Measurements from ENCODE around the gene PIP5K1B. TPM values are rescaled to one million over a fixed set of nuclear protein-coding genes. Genes with fewer than 3 reads are reported as not detected.

PIP5K1B gene
- total and polyA plus RNA-seq, 2 of the 13 experiments (the other 11 are each of a cell fraction or from before 2014, with no cell fraction given), result 15.8 to 17.5 TPM

DNA sequence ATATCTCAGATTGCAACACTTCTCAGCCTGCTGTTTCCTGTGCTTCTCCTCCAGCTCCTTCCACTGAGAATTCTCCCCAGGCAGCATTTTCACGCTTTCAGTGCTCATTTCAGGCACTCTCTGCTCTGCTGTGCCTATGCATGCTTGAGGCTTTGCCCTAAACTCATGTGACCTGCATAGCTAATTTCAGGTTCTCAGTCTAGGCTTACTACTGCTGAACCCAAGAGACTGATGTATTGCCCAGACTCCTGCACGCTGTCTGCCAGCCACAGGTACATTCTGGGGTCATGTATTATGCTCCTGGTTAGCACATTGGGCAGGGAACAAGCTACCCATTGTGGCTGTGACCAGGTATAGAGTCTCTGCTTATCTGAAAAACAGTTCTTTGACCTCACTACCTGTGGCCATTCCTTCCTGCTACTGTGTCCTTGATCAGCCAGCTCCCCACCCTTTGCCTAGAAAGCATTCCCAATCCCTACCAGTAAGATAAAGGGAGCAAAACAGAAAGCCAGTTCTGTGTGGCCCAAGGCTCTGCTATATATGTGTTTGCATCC is 34.7 kb downstream of the PIP5K1B start (continued):
- TF ChIP-seq, protein P1, sequence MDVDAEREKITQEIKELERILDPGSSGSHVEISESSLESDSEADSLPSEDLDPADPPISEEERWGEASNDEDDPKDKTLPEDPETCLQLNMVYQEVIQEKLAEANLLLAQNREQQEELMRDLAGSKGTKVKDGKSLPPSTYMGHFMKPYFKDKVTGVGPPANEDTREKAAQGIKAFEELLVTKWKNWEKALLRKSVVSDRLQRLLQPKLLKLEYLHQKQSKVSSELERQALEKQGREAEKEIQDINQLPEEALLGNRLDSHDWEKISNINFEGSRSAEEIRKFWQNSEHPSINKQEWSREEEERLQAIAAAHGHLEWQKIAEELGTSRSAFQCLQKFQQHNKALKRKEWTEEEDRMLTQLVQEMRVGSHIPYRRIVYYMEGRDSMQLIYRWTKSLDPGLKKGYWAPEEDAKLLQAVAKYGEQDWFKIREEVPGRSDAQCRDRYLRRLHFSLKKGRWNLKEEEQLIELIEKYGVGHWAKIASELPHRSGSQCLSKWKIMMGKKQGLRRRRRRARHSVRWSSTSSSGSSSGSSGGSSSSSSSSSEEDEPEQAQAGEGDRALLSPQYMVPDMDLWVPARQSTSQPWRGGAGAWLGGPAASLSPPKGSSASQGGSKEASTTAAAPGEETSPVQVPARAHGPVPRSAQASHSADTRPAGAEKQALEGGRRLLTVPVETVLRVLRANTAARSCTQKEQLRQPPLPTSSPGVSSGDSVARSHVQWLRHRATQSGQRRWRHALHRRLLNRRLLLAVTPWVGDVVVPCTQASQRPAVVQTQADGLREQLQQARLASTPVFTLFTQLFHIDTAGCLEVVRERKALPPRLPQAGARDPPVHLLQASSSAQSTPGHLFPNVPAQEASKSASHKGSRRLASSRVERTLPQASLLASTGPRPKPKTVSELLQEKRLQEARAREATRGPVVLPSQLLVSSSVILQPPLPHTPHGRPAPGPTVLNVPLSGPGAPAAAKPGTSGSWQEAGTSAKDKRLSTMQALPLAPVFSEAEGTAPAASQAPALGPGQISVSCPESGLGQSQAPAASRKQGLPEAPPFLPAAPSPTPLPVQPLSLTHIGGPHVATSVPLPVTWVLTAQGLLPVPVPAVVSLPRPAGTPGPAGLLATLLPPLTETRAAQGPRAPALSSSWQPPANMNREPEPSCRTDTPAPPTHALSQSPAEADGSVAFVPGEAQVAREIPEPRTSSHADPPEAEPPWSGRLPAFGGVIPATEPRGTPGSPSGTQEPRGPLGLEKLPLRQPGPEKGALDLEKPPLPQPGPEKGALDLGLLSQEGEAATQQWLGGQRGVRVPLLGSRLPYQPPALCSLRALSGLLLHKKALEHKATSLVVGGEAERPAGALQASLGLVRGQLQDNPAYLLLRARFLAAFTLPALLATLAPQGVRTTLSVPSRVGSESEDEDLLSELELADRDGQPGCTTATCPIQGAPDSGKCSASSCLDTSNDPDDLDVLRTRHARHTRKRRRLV (CRISPR knock-in tag; IDR thresholded peaks at IDR 0.05), result no peak
- TF ChIP-seq, protein P2, sequence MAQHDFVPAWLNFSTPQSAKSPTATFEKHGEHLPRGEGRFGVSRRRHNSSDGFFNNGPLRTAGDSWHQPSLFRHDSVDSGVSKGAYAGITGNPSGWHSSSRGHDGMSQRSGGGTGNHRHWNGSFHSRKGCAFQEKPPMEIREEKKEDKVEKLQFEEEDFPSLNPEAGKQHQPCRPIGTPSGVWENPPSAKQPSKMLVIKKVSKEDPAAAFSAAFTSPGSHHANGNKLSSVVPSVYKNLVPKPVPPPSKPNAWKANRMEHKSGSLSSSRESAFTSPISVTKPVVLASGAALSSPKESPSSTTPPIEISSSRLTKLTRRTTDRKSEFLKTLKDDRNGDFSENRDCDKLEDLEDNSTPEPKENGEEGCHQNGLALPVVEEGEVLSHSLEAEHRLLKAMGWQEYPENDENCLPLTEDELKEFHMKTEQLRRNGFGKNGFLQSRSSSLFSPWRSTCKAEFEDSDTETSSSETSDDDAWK (CRISPR knock-in tag; IDR thresholded peaks at IDR 0.05), result no peak
- TF ChIP-seq, protein P3, sequence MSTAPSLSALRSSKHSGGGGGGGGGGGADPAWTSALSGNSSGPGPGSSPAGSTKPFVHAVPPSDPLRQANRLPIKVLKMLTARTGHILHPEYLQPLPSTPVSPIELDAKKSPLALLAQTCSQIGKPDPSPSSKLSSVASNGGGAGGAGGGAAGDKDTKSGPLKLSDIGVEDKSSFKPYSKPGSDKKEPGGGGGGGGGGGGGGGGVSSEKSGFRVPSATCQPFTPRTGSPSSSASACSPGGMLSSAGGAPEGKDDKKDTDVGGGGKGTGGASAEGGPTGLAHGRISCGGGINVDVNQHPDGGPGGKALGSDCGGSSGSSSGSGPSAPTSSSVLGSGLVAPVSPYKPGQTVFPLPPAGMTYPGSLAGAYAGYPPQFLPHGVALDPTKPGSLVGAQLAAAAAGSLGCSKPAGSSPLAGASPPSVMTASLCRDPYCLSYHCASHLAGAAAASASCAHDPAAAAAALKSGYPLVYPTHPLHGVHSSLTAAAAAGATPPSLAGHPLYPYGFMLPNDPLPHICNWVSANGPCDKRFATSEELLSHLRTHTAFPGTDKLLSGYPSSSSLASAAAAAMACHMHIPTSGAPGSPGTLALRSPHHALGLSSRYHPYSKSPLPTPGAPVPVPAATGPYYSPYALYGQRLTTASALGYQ (CRISPR knock-in tag; IDR thresholded peaks at IDR 0.05), result 0 out of 2 replicates have a peak, but pooled peaks have one; percentile 8
- TF ChIP-seq ATAD3A (CRISPR knock-in tag; IDR thresholded peaks at IDR 0.05) (no peak), ZNF350 (CRISPR knock-in tag; IDR thresholded peaks at IDR 0.05; ENCODE audit: borderline replicate concordance, low read depth) (peak; percentile 59), PHF8 (CRISPR knock-in tag; IDR thresholded peaks at IDR 0.05) (no peak; the same call in 1 of the 2 replicates), MYNN (CRISPR knock-in tag; IDR thresholded peaks at IDR 0.05; ENCODE audit: low read depth) (no peak), CHD4 (IDR thresholded peaks at IDR 0.05; ENCODE audit: borderline replicate concordance, low read length) (peak; percentile 51; the same call in 1 of the 2 replicates), ZC3H4 (CRISPR knock-in tag; IDR thresholded peaks at IDR 0.05; ENCODE audit: borderline replicate concordance) (no peak), ZNF549 (CRISPR knock-in tag; IDR thresholded peaks at IDR 0.05) (no peak), AGO2 (optimal IDR thresholded peaks at IDR 0.05; ENCODE audit: low read depth, low read length) (no peak), FOXA1 (IDR thresholded peaks at IDR 0.05) (no peak), FOXA1 (CRISPR knock-in tag; IDR thresholded peaks at IDR 0.05) (no peak)
- TF ChIP-seq, protein P4, sequence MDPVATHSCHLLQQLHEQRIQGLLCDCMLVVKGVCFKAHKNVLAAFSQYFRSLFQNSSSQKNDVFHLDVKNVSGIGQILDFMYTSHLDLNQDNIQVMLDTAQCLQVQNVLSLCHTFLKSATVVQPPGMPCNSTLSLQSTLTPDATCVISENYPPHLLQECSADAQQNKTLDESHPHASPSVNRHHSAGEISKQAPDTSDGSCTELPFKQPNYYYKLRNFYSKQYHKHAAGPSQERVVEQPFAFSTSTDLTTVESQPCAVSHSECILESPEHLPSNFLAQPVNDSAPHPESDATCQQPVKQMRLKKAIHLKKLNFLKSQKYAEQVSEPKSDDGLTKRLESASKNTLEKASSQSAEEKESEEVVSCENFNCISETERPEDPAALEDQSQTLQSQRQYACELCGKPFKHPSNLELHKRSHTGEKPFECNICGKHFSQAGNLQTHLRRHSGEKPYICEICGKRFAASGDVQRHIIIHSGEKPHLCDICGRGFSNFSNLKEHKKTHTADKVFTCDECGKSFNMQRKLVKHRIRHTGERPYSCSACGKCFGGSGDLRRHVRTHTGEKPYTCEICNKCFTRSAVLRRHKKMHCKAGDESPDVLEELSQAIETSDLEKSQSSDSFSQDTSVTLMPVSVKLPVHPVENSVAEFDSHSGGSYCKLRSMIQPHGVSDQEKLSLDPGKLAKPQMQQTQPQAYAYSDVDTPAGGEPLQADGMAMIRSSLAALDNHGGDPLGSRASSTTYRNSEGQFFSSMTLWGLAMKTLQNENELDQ (CRISPR knock-in tag; IDR thresholded peaks at IDR 0.05; ENCODE audit: borderline replicate concordance), result no peak
- TF ChIP-seq, protein P5, sequence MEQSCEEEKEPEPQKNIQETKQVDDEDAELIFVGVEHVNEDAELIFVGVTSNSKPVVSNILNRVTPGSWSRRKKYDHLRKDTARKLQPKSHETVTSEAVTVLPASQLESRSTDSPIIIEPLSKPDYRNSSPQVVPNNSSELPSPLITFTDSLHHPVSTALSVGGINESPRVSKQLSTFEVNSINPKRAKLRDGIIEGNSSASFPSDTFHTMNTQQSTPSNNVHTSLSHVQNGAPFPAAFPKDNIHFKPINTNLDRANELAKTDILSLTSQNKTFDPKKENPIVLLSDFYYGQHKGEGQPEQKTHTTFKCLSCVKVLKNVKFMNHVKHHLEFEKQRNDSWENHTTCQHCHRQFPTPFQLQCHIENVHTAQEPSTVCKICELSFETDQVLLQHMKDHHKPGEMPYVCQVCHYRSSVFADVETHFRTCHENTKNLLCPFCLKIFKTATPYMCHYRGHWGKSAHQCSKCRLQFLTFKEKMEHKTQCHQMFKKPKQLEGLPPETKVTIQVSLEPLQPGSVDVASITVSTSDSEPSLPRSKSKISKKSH (CRISPR knock-in tag; IDR thresholded peaks at IDR 0.05; ENCODE audit: borderline replicate concordance), result no peak
- TF ChIP-seq, protein P6, sequence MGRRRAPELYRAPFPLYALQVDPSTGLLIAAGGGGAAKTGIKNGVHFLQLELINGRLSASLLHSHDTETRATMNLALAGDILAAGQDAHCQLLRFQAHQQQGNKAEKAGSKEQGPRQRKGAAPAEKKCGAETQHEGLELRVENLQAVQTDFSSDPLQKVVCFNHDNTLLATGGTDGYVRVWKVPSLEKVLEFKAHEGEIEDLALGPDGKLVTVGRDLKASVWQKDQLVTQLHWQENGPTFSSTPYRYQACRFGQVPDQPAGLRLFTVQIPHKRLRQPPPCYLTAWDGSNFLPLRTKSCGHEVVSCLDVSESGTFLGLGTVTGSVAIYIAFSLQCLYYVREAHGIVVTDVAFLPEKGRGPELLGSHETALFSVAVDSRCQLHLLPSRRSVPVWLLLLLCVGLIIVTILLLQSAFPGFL (CRISPR knock-in tag; IDR thresholded peaks at IDR 0.05), result no peak
